KG1 (cell line): ENCODE data around the gene IGFBP5.
A peak's percentile ranks its signal among the peaks of the same experiment; 100 is the strongest.

ENCODE experiments used
- DNase-seq: peaks from one replicate; lab custom pipeline; 2025; lab: John Stamatoyannopoulos, UW

IGFBP5 gene

DNA sequence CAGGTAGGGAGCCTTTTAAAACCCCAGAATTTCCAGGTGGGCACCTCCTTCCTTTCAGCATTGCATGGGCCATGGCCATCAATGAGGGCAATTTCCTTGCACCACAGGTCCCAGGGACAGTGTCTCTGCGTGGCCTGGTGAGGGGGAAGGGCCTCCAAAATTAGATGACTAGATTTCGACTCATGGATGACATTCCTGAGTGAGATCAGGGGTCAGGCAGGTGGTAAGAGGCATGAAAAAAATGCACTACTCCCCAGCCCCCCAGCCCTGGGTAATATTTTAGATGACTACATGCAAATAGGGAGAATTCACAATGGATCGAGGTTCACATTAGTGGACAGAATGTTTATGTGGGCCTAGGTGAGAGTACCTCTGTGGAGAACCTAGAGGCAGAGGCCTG lies 19.0 kb upstream of the IGFBP5 start:
- DNase-seq = no peak

DNA sequence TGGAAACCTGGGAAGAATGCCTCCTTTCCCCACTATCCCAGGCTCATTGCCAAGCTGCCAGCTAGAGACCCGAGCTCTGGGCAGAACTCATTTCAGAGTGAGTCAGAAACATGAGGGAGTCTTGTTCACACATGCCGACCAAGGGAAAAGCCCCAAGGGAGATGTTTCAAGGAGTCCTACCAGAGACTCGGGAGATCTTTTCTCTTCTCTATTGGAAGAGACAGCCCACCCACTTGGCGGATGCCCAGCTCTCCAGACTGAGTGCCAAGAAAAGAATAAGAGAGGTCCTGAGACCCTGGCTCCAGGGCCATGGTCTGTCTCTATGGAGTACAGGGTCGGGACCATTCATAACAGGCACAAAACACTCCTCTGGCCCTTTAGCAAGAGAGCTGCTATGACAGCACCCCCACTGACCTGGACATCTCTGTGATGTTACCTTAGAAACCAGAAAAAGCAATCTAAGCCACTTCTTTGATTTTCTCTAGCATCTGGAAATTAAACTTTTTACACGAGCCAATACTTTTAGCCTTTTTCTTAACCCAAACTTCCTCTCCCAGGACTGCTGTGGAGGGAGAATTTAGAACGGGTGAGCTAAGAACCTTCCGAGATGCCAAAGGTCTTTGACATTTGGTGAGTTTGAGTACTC lies 18.5 kb upstream of the IGFBP5 start:
- DNase-seq = no peak

GRCh38 chr2:216711348-216711747 lies 16.0 kb upstream of the IGFBP5 start:
- DNase-seq = no peak

DNA sequence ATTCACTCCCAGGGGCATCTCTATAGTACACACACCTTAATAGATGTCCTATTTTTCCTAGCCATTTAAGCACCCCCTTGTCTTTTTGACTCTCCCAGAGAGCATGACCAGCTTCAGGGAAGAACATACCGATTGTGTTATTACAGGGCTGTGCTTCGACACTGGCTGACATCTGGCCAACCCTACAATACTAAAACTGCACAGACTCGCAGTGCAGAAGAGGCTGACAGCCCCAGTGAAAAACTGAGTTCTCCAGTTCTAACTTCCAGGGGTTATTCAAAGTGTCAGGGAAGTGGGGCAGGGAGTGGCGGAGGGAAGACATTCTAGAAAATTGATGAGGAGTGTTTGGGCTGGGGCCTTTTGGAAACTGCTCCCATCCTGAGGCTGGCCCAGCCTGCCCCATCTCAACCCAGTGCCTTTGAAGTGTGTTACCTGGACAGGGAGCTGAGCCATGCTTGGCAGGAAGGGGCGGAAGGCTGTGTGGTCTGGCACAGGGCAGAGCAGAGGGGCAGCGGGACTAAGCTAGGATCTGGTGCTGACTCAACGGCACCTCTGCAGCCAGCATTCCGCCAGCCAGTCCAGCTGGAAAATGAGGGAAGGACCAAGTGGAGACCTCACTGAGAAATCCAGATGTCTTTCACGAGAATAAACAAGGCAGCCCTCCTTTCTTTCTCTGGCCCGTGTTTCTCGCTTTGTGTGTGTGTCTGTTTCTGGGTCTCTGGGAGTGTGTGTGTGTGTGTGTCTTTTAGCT lies 15.4 kb upstream of the IGFBP5 start:
- no peak for DNase-seq

GRCh38 chr2:216702756-216703155 lies 7.4 kb upstream of the IGFBP5 start:
- no peak for DNase-seq

DNA sequence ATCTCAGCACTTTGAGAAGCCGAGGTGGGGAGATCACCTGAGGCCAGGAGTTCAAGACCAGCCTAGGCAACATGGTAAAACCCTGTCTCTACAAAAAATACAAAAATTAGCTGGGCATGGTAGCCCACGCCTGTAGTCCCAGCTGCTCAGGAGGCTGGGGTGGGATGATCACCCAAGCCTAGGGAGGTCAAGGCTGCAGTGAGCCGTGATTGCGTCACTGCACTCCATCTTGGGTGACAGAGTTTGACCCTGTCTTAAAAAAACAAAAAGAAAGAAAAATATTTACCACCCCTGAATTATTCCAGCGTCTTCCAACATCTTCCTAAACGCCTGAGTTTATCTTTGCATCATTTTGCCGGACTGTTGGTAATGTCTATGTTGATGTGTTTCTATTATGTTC lies 6.2 kb upstream of the IGFBP5 start:
- no peak for DNase-seq

DNA sequence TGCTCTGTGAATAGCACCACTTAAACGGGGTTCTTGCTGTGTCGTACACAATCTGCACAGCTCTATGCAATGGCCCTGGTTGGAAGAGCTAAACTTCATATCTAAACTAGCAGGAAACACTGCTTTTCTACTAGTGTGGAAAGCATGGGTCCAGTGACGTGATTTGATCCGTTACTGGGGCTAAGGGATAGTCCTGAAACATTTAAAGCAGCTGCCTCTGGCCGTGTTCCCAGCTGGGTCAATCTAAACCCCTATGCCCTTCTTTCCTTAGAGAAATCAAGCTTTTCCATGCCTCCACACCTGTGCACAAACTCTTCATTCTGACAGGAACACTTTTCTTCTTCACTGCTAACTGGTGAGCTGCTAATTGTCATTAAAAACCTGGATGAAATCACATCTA lies 5.4 kb upstream of the IGFBP5 start:
- DNase-seq = no peak

DNA sequence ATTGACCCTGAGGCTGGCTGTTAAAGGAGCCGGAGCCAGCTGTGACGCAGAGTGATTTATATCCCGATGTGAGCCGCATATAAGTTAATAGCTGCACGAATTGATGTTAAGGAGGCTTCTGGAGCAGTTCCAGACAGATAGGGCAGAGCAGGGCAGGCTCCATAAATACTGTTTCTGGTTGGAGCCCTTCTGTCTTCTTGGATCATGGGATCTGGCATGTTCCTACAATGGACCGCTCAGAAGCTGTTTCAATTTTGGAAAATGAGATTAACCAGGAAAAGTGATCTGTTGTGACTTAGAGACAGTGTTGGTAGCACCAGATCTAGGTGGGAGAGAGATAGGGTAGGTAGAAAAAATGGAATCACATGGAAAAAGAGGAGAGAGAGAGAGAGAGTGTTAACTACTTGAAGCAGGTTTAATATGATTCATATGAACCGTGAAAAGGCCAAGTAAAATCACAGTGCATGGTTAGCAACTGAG lies 4.8 kb upstream of the IGFBP5 start:
- DNase-seq = no peak

DNA sequence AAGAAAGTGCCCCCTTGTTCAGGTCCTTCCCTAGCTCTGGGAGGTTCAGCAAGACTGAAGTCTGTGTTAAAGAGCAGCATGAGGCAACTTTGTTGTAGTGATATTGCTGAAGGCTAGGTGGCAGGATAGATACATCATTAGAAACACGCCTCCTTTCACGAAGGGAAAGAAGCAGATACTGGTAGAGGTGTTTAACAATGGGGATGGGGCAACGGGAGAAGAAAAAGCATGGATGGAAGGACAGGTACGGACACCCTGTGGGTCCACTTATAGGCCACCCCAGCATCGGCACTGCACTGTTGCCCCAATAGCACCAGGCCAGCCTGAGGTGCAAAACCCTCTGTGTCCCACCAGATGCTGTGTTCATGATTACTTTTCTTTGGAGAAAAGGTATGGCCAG lies 3.5 kb upstream of the IGFBP5 start:
- peak; percentile 30 for DNase-seq

DNA sequence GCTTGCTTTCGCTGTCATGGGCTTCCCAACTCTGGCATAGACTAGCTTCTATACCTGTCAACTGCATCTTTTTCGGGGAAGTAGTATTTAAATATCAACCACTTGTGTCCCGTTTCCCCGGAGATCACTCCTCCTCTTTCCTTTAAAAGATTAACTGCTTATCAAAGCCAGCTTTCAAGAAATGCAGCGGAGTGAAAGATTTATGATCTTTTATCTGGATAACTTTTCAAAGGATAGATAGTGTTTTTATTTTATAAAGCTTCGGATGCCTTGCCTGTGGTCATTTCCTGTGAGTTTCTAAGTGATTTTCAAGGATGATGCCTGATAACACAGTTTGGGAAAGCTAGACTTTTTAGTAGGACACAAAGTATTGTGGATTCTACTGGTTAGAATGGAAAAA lies 2.9 kb upstream of the IGFBP5 start:
- DNase-seq = no peak

GRCh38 chr2:216696751-216697560 lies 1.6 kb upstream of the IGFBP5 start:
- DNase-seq = peak; percentile 18

DNA sequence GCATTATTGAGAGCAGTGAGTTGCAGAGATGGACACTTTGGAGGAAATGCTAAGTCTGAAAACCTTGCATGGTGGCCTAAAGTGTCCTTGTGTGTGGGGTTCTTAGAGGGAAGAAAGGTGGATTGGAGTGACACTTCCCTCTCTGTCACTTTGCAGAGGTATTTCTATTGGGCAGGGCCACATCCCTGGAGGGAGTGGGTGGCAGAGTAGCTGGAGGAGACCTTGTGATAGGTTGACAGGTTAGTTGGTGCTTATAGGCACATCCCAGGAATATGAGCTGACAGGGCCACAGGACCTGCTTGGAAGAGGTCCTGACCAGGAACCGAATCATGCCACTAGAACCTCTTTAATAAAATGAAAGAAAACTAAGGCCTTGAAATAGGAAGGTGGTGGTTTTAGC lies 972 bp upstream of the IGFBP5 start:
- no peak for DNase-seq

DNA sequence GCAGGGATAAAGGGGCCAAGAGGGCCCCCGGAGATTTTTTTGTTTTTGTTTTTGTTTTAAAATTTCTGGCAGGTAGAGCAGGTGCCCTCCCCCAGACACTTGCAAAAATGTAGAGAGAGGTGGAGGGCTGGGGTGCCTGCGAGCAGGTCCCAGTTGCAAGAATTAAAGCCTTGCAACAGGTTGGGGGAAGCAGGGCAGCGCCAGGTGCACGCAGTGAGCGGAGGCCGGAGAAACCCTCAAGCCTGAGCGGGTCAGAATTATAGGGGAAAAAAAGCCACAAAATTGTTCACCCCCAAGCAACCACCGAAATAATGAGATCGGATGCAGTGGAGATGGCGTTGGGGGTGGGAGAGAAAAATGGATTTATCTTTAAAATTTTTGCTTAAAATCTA lies 527 bp downstream of the IGFBP5 start:
- no peak for DNase-seq

- peak; percentile 40 for DNase-seq
Measured at GRCh38 chr2:216694082-216694825, 1.1 kb downstream of the IGFBP5 start.

DNA sequence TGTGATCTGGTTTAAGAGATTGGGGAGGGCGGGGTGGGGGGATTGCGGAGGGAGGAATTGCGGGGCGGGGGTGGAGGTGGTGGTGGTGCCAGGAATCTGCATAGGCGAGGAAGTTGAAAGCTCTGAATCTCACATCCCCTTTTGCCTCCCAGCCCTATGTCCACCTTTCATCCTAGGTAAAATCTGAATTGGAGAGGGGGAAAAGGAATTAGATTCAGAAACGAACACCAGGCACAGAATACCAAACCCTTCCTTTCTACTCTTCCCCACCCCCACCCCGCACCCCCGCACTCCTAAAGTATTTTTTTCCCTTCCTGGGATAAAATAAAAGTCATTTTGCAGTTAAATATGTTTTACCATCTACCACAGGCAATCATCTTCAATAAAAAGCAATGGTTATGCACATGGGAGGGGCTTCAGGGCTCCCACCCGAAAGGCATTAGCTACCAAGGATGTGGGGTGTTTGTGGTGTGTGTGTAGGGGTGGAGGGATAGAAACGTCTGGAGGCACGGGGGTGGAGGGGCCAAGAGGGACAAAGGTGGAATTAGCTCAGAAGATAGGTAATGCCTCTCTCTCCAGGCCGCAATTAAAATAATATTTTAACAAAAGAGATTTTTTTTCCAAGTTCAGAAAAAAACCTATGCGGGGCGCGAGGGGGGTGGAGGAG lies 1.8 kb downstream of the IGFBP5 start:
- DNase-seq = no peak

GRCh38 chr2:216692636-216693413 lies 2.5 kb downstream of the IGFBP5 start:
- DNase-seq = peak; percentile 14

GRCh38 chr2:216690853-216691741 lies 4.3 kb downstream of the IGFBP5 start:
- DNase-seq = no peak

DNA sequence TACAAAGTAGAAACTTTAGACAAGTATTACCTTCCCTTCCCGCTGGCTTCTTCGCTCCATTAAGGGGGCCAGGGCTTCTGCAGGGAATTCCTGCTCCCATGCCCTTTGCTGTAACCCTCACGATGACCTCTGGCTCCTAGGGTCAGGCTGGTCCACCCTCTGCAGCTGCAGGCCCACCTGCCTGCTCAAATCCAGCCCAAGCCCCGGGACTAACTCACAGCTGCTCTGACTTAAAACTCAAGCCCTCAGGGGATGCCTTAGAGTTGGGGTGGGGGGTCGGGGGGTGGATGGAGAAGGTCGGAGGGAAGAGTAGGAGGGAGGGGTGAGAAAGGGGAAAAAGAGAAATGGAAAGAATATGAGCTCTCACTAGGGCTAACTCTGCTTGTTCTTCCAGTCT lies 4.9 kb downstream of the IGFBP5 start:
- DNase-seq = no peak

- no peak for DNase-seq
Measured at GRCh38 chr2:216689397-216689796, 6.0 kb downstream of the IGFBP5 start.
